Neural progenitor cell (in vitro differentiated cells): ENCODE results near the gene MYO5A. TPM values are rescaled to one million over a fixed set of nuclear protein-coding genes. Genes with fewer than 3 reads are reported as not detected.

Source experiments
- DNase-seq: peaks from one replicate; pipeline ENCODE4 v3.0.0-alpha.2; 2016; ENCODE audit warnings: low spot score
- H2AFZ ChIP-seq: fragments of 200-600 bp; sonication (generic); replicated peaks from 2 replicates; pipeline ENCODE4 v1.6.1; 2016; ENCODE audit warnings: antibody characterized with exemption
- H3F3A ChIP-seq: fragments of 200-600 bp; sonication (generic); 2 replicates; pipeline ENCODE4 v1.6.1; 2016; ENCODE audit warnings: antibody characterized with exemption, low read depth
- H3K27ac ChIP-seq: fragments of 200-600 bp; sonication (generic); 2 replicates; pipeline ENCODE4 v1.5.1; 2016; ENCODE audit warnings: mild to moderate bottlenecking
- H3K27me3 ChIP-seq: fragments of 200-600 bp; sonication (generic); 2 replicates; pipeline ENCODE4 v1.6.1; 2016; ENCODE audit warnings: mild to moderate bottlenecking, moderate library complexity
- H3K36me3 ChIP-seq: fragments of 200-600 bp; sonication (generic); 2 replicates; pipeline ENCODE4 v1.5.1; 2016
- H3K4me1 ChIP-seq: fragments of 200-600 bp; sonication (generic); 2 replicates; pipeline ENCODE4 v1.6.1; 2016; ENCODE audit warnings: mixed run types
- H3K4me2 ChIP-seq: fragments of 200-600 bp; sonication (generic); 2 replicates; pipeline ENCODE4 v1.6.1; 2016
- H3K4me3 ChIP-seq: fragments of 200-600 bp; sonication (generic); 2 replicates; pipeline ENCODE4 v1.5.1; 2016
- H3K79me2 ChIP-seq: fragments of 200-600 bp; sonication (generic); 2 replicates; pipeline ENCODE4 v1.6.1; 2016; ENCODE audit warnings: low read depth
- H3K9ac ChIP-seq: fragments of 200-600 bp; sonication (generic); 2 replicates; pipeline ENCODE4 v1.6.1; 2016
- H3K9me3 ChIP-seq: fragments of 200-600 bp; sonication (generic); 2 replicates; pipeline ENCODE4 v1.5.1; 2016; ENCODE audit warnings: low read depth
- H4K20me1 ChIP-seq: fragments of 200-600 bp; sonication (generic); 2 replicates; pipeline ENCODE4 v1.6.1; 2016; ENCODE audit warnings: low read depth
- H3K27ac Mint-ChIP-seq: 3 replicates; pipeline ENCODE4 v1.8.0; 2021; ENCODE audit warnings: mixed read lengths
- H3K27me3 Mint-ChIP-seq: 2 replicates; pipeline ENCODE4 v1.8.0; 2022; ENCODE audit warnings: low read depth, mild to moderate bottlenecking, inconsistent platforms, moderate library complexity, mixed read lengths; ENCODE audit not compliant: insufficient read depth
- H3K36me3 Mint-ChIP-seq: 3 replicates; pipeline ENCODE4 v1.8.0; 2021; ENCODE audit warnings: mixed read lengths
- H3K4me1 Mint-ChIP-seq: 3 replicates; pipeline ENCODE4 v1.8.0; 2021; ENCODE audit warnings: mixed read lengths
- H3K4me3 Mint-ChIP-seq: 3 replicates; pipeline ENCODE4 v1.8.0; 2021; ENCODE audit warnings: mild to moderate bottlenecking, moderate library complexity, mixed read lengths
- H3K9me3 Mint-ChIP-seq: 3 replicates; pipeline ENCODE4 v1.8.0; 2020; ENCODE audit warnings: mixed read lengths
- CTCF ChIP-seq: fragments of 200-600 bp; sonication (generic); IDR thresholded peaks from 2 replicates; pipeline ENCODE4 v1.5.1; 2017; ENCODE audit warnings: antibody characterized with exemption, mild to moderate bottlenecking
- EZH2 ChIP-seq: fragments of 200-600 bp; sonication (generic); IDR thresholded peaks from 2 replicates; pipeline ENCODE4 v1.6.1; 2017; ENCODE audit warnings: antibody characterized with exemption, mild to moderate bottlenecking, moderate library complexity
- EZH2phosphoT487 ChIP-seq: fragments of 200-600 bp; sonication (generic); IDR thresholded peaks from 2 replicates; pipeline ENCODE4 v1.6.1; 2017; ENCODE audit warnings: antibody characterized with exemption
- total RNA-seq: library from RNA; depleted of rRNA; stranded (reverse); fragments of >200 nt; gene quantifications from 2 replicates; pipeline ENCODE4 v1.2.3, GENCODE V29; 2015; ENCODE audit warnings: low replicate concordance

MYO5A gene
- total RNA-seq, 1 donor from 2014 or later: 34.3 TPM

- Histone ChIP-seq H4K20me1 (peaks cover 4% of the 10 kb centered on the region), H3K4me1 (no peaks in the 10 kb centered on the region), H3F3A (no peaks in the 10 kb centered on the region), H3K9me3 (no peaks in the 10 kb centered on the region), H3K36me3 (no peaks in the 10 kb centered on the region), H3K4me3 (no peak overlapping the region), H3K27me3 (no peaks in the 10 kb centered on the region), H3K4me2 (no peak overlapping the region), H3K79me2 (no peaks in the 10 kb centered on the region), H3K27ac (no peak overlapping the region), H2AFZ (no peak overlapping the region), H3K9ac (no peak overlapping the region)
- no peak for DNase-seq
- no peak overlapping the region for H3K27ac Mint-ChIP-seq
- H3K27me3 Mint-ChIP-seq: no peaks in the 10 kb centered on the region
- no peaks in the 10 kb centered on the region for H3K4me1 Mint-ChIP-seq
- no peak for TF ChIP-seq EZH2phosphoT487
- TF ChIP-seq CTCF: no peak
- no peak for TF ChIP-seq EZH2
- H3K36me3 Mint-ChIP-seq: no peaks in the 10 kb centered on the region
- no peaks in the 10 kb centered on the region for H3K9me3 Mint-ChIP-seq
- H3K4me3 Mint-ChIP-seq: no peak overlapping the region
These were observed 31.8 kb downstream of the MYO5A start for GRCh38 chr15:52496776-52497470.

- H3K36me3 ChIP-seq: no peaks in the 10 kb centered on the region
- no peak overlapping the region for H3K9ac ChIP-seq
- Mint-ChIP-seq H3K27ac (no peak overlapping the region), H3K4me1 (no peaks in the 10 kb centered on the region), H3K27me3 (no peaks in the 10 kb centered on the region), H3K36me3 (no peaks in the 10 kb centered on the region), H3K9me3 (no peaks in the 10 kb centered on the region), H3K4me3 (no peak overlapping the region)
- no peaks in the 10 kb centered on the region for H3K27me3 ChIP-seq
- no peaks in the 10 kb centered on the region for H3K79me2 ChIP-seq
- no peaks in the 10 kb centered on the region for H3K4me1 ChIP-seq
- H3F3A ChIP-seq: no peaks in the 10 kb centered on the region
- no peak overlapping the region for H2AFZ ChIP-seq
- no peak overlapping the region for H3K27ac ChIP-seq
- H3K4me2 ChIP-seq: no peak overlapping the region
- DNase-seq: no peak
- TF ChIP-seq EZH2phosphoT487: no peak
- H4K20me1 ChIP-seq: peaks cover 4% of the 10 kb centered on the region
- no peaks in the 10 kb centered on the region for H3K9me3 ChIP-seq
- H3K4me3 ChIP-seq: no peak overlapping the region
These were observed 32.5 kb downstream of the MYO5A start for GRCh38 chr15:52496175-52496574.

GRCh38 chr15:52495125-52495524 is 33.6 kb downstream of the MYO5A start:
- H3K27me3 Mint-ChIP-seq: no peaks in the 10 kb centered on the region
- H3K27ac Mint-ChIP-seq: no peak overlapping the region
- H3K4me1 ChIP-seq: no peaks in the 10 kb centered on the region
- no peaks in the 10 kb centered on the region for H3K36me3 Mint-ChIP-seq
- peaks cover 4% of the 10 kb centered on the region for H4K20me1 ChIP-seq
- no peaks in the 10 kb centered on the region for H3K27me3 ChIP-seq
- no peak overlapping the region for H2AFZ ChIP-seq
- no peak for DNase-seq
- no peaks in the 10 kb centered on the region for H3F3A ChIP-seq
- no peaks in the 10 kb centered on the region for H3K9me3 ChIP-seq
- H3K4me1 Mint-ChIP-seq: no peaks in the 10 kb centered on the region
- H3K9me3 Mint-ChIP-seq: no peaks in the 10 kb centered on the region
- H3K27ac ChIP-seq: no peak overlapping the region
- no peaks in the 10 kb centered on the region for H3K79me2 ChIP-seq
- no peak overlapping the region for H3K4me2 ChIP-seq
- no peak overlapping the region for H3K4me3 ChIP-seq
- no peaks in the 10 kb centered on the region for H3K36me3 ChIP-seq
- H3K9ac ChIP-seq: no peak overlapping the region
- no peak overlapping the region for H3K4me3 Mint-ChIP-seq
- TF ChIP-seq EZH2phosphoT487 (no peak), CTCF (no peak), EZH2 (no peak)

- Histone ChIP-seq H3K9me3 (no peaks in the 10 kb centered on the region), H3K36me3 (no peaks in the 10 kb centered on the region), H3K27ac (no peak overlapping the region), H3K79me2 (no peaks in the 10 kb centered on the region), H4K20me1 (peaks cover 4% of the 10 kb centered on the region), H3K4me1 (no peaks in the 10 kb centered on the region), H3K4me3 (no peak overlapping the region), H2AFZ (no peak overlapping the region), H3K27me3 (no peaks in the 10 kb centered on the region), H3F3A (no peaks in the 10 kb centered on the region), H3K9ac (no peak overlapping the region), H3K4me2 (no peak overlapping the region)
- no peak overlapping the region for H3K27ac Mint-ChIP-seq
- no peaks in the 10 kb centered on the region for H3K36me3 Mint-ChIP-seq
- no peak for DNase-seq
- no peak overlapping the region for H3K4me3 Mint-ChIP-seq
- H3K9me3 Mint-ChIP-seq: no peaks in the 10 kb centered on the region
- TF ChIP-seq EZH2phosphoT487 (no peak), CTCF (no peak), EZH2 (no peak)
- no peaks in the 10 kb centered on the region for H3K27me3 Mint-ChIP-seq
- H3K4me1 Mint-ChIP-seq: no peaks in the 10 kb centered on the region
These were observed 34.7 kb downstream of the MYO5A start for GRCh38 chr15:52493968-52494367.
